SU-DHL-6 (cell line): Measurements from ENCODE around the gene WDR62.

Source experiments
- H2AFZ ChIP-seq: fragments of 200-600 bp; sonication (generic); 2 replicates; pipeline ENCODE4 v1.6.1; 2014; ENCODE audit warnings: low read depth, mild to moderate bottlenecking, moderate library complexity, mixed read lengths, antibody characterized with exemption, low read length; ENCODE audit not compliant: severe bottlenecking
- H3F3A ChIP-seq: fragments of 200-600 bp; shearing (Covaris generic); 2 replicates; pipeline ENCODE4 v1.6.0; 2016; ENCODE audit warnings: antibody characterized with exemption, mild to moderate bottlenecking; ENCODE audit not compliant: insufficient read depth
- H3K27ac ChIP-seq: fragments of 200-600 bp; sonication (generic); 2 replicates; pipeline ENCODE4 v1.5.1; 2016; ENCODE audit warnings: low read depth, mild to moderate bottlenecking, low read length, moderate library complexity, mixed read lengths
- H3K27me3 ChIP-seq: fragments of 200-600 bp; sonication (generic), shearing (Covaris generic); 2 replicates; pipeline ENCODE4 v1.6.0; 2014; ENCODE audit warnings: mild to moderate bottlenecking, low read length
- H3K36me3 ChIP-seq: fragments of 200-600 bp; sonication (generic); 2 replicates; pipeline ENCODE4 v1.6.1; 2014; ENCODE audit warnings: mild to moderate bottlenecking, low read length, mixed read lengths
- H3K4me2 ChIP-seq: fragments of 300-600, 200-600 bp; shearing (Covaris generic), sonication (generic); 2 replicates; pipeline ENCODE4 v1.6.0; 2014; ENCODE audit warnings: low read length, low read depth, mild to moderate bottlenecking; ENCODE audit not compliant: poor library complexity, severe bottlenecking
- H3K4me3 ChIP-seq: fragments of 200-600 bp; sonication (generic); 2 replicates; pipeline ENCODE4 v1.5.1; 2014; ENCODE audit warnings: antibody characterized with exemption, low read length, mild to moderate bottlenecking, mixed read lengths; ENCODE audit not compliant: insufficient read depth, poor library complexity, severe bottlenecking
- H3K79me2 ChIP-seq: fragments of 200-600 bp; sonication (generic); 2 replicates; pipeline ENCODE4 v1.6.1; 2014; ENCODE audit warnings: mild to moderate bottlenecking, low read length, moderate library complexity; ENCODE audit not compliant: insufficient read depth
- H3K9ac ChIP-seq: fragments of 200-600 bp; sonication (generic); 2 replicates; pipeline ENCODE4 v1.7.0; 2014; ENCODE audit warnings: mild to moderate bottlenecking, low read length
- H3K9me2 ChIP-seq: fragments of 200-600 bp; sonication (generic); replicated peaks from 2 replicates; pipeline ENCODE4 v1.6.1; 2014; ENCODE audit warnings: low read length; ENCODE audit not compliant: insufficient read depth
- H3K9me3 ChIP-seq: fragments of 200-600 bp; sonication (generic); 2 replicates; pipeline ENCODE4 v1.6.1; 2014; ENCODE audit warnings: low read length, mixed read lengths; ENCODE audit not compliant: insufficient read depth
- H4K20me1 ChIP-seq: fragments of 200-600 bp; sonication (generic); 2 replicates; pipeline ENCODE4 v1.6.1; 2014; ENCODE audit warnings: low read depth, mild to moderate bottlenecking, antibody characterized with exemption, low read length, moderate library complexity, mixed read lengths
- EZH2phosphoT487 ChIP-seq: fragments of 200-600 bp; sonication (generic), shearing (Covaris generic); conservative IDR thresholded peaks from 2 replicates; pipeline ENCODE4 v1.6.1; 2018; ENCODE audit warnings: mild to moderate bottlenecking, antibody characterized with exemption, low read length, moderate library complexity, mixed read lengths
- TF ChIP-seq, protein P1 (sequence below): fragments of 200-600 bp; sonication (generic); IDR thresholded peaks from one replicate; pipeline ENCODE4 v1.5.1; 2017; ENCODE audit warnings: antibody characterized with exemption, mild to moderate bottlenecking, low read length, moderate library complexity; ENCODE audit not compliant: insufficient read depth, poor library complexity, severe bottlenecking

WDR62 gene

DNA sequence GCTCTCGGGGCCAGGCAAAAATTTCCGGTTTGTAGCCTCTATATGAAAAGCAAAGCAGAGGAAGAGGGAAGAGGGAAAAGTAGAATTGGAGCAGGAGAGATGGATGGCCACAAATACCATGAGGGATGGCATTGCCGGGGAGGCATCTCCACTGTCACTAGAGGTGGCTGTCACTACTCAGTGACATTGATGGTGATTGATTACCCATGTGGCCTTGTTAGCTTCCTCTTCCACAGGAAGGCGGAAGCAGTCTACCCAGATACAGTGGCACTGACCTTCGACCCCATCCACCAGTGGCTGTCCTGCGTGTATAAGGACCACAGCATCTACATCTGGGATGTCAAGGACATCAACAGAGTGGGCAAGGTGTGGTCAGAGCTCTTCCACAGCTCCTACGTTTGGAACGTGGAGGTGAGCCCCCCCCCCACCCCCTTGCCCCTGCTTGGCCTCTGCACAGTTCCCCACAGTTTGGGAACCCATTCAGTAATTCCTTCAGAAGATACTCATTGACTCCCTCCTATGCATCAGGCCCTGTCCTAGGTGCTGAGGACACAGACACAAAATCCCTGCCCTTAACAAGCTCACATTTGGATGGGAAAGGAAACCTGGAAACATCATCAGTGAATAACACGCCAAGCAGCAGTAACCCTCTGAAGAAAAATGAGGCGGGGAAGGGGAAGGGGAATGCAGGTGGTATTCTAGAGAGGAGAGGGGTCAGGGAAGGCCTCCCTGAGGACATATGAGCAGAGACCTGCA lies 18.6 kb downstream of the WDR62 start:
- Histone ChIP-seq H3F3A (0 out of 2 replicates have a peak, but pooled peaks cover 4% of the 10 kb centered on the region), H2AFZ (no peak overlapping the region), H3K9me2 (no peaks in the 10 kb centered on the region), H3K4me3 (no peak overlapping the region), H3K79me2 (no peaks in the 10 kb centered on the region), H4K20me1 (no peaks in the 10 kb centered on the region), H3K4me2 (no peak overlapping the region), H3K27me3 (no peaks in the 10 kb centered on the region), H3K27ac (no peak overlapping the region), H3K9me3 (no peaks in the 10 kb centered on the region), H3K36me3 (peaks cover 9% of the 10 kb centered on the region; the same call in 1 of the 2 replicates), H3K9ac (no peak overlapping the region)
- TF ChIP-seq, protein P1, sequence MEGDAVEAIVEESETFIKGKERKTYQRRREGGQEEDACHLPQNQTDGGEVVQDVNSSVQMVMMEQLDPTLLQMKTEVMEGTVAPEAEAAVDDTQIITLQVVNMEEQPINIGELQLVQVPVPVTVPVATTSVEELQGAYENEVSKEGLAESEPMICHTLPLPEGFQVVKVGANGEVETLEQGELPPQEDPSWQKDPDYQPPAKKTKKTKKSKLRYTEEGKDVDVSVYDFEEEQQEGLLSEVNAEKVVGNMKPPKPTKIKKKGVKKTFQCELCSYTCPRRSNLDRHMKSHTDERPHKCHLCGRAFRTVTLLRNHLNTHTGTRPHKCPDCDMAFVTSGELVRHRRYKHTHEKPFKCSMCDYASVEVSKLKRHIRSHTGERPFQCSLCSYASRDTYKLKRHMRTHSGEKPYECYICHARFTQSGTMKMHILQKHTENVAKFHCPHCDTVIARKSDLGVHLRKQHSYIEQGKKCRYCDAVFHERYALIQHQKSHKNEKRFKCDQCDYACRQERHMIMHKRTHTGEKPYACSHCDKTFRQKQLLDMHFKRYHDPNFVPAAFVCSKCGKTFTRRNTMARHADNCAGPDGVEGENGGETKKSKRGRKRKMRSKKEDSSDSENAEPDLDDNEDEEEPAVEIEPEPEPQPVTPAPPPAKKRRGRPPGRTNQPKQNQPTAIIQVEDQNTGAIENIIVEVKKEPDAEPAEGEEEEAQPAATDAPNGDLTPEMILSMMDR = no peak
- TF ChIP-seq EZH2phosphoT487 = no peak

DNA sequence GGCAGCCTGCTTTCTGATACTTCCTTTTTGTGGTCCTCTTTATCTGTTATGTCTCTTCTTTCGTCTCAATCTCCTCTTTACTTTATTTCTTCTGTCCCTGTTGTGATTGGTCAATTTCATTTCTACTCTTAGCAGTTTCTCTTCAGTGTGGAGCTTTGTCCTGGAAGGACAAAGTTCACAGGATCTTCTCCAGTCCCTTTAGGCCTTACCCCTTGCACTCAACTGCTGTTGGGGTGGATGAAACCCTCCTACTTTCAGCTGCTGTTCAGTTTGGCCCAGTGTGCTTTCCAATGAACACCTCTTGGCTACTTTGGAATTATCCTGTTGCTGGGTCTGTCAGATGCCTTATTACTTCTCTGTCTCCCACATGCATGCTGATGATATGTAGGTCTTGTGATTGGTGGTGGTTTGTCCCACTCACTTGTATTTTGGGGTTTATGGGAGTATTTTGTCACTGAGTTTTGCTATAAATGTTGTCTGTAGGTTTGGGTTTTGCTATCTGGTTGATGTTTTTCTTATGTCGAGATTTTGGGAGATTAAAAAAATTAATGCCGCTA lies 24.8 kb downstream of the WDR62 start:
- Histone ChIP-seq H3K27me3 (no peaks in the 10 kb centered on the region), H3K36me3 (peaks cover 18% of the 10 kb centered on the region; the same call in 1 of the 2 replicates)
- no peak for TF ChIP-seq EZH2phosphoT487
- TF ChIP-seq, protein P1 = no peak

DNA sequence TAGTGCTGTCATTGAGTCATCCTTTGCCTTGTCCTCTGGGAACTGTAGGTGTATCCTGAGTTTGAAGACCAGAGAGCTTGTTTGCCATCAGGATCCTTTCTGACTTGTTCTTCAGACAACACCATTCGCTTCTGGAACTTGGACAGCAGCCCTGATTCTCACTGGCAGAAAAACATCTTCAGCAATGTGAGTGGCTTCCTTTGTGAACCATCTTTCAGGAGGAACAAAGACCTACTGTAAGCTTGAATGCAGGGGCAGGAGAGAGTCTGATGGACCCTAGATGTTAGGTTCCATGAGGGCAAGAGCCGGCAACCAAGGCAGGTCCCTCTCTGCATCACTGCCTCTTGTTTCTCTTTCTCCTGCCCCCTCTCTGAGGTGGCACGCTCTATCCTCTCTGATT lies 26.7 kb downstream of the WDR62 start:
- H3K79me2 ChIP-seq = no peaks in the 10 kb centered on the region
- no peak overlapping the region for H3K4me3 ChIP-seq
- H3K4me2 ChIP-seq = no peak overlapping the region
- H2AFZ ChIP-seq = no peak overlapping the region
- H3K36me3 ChIP-seq = peaks cover 19% of the 10 kb centered on the region; the same call in 1 of the 2 replicates
- no peak overlapping the region for H3K9ac ChIP-seq
- no peak overlapping the region for H3K27ac ChIP-seq
- no peaks in the 10 kb centered on the region for H3K27me3 ChIP-seq
- H3K9me2 ChIP-seq = no peaks in the 10 kb centered on the region
- no peaks in the 10 kb centered on the region for H3F3A ChIP-seq
- no peaks in the 10 kb centered on the region for H3K9me3 ChIP-seq
- no peak for TF ChIP-seq EZH2phosphoT487
- TF ChIP-seq, protein P1 = no peak
- no peaks in the 10 kb centered on the region for H4K20me1 ChIP-seq

More for the DNA sequence above, 24.8 kb downstream of the WDR62 start:
- Histone ChIP-seq H3K9me3 (no peaks in the 10 kb centered on the region), H2AFZ (no peak overlapping the region), H3K9me2 (no peaks in the 10 kb centered on the region), H3K4me2 (no peak overlapping the region), H3K4me3 (no peak overlapping the region), H4K20me1 (no peaks in the 10 kb centered on the region), H3K79me2 (no peaks in the 10 kb centered on the region), H3F3A (0 out of 2 replicates have a peak, but pooled peaks cover 4% of the 10 kb centered on the region), H3K9ac (no peak overlapping the region), H3K27ac (no peak overlapping the region)
